ENCODE measurements around the gene USP31. TPM values are rescaled to one million over a fixed set of nuclear protein-coding genes. Genes with fewer than 3 reads are reported as not detected.

Gene USP31
- total and polyA plus RNA-seq, 2 of the 13 experiments (the other 11 are each of a cell fraction or from before 2014, with no cell fraction given), result 22.5 to 23.3 TPM

GRCh38 chr16:23104032-23104955 is 45.0 kb downstream of the USP31 start (continued):
- TF ChIP-seq ZBTB34 (CRISPR knock-in tag; IDR thresholded peaks at IDR 0.05), result peak; percentile 94
- TF ChIP-seq NFKBIZ (CRISPR knock-in tag; IDR thresholded peaks at IDR 0.05), result peak; percentile 82; the same call in 1 of the 2 replicates
- TF ChIP-seq BCL6 (CRISPR knock-in tag; IDR thresholded peaks at IDR 0.05), result peak; percentile 98
- TF ChIP-seq ZBTB4 (CRISPR knock-in tag; IDR thresholded peaks at IDR 0.05; ENCODE audit: borderline replicate concordance), result no peak; the same call in 1 of the 2 replicates
- TF ChIP-seq JUN (CRISPR knock-in tag; IDR thresholded peaks at IDR 0.05), result peak; percentile 78; the same call in 1 of the 2 replicates
- TF ChIP-seq ZNF646 (CRISPR knock-in tag; IDR thresholded peaks at IDR 0.05), result peak; percentile 67; the same call in 1 of the 2 replicates
- TF ChIP-seq ZNF556 (CRISPR knock-in tag; IDR thresholded peaks at IDR 0.05; ENCODE audit: borderline replicate concordance), result 0 out of 2 replicates have a peak, but pooled peaks have one; percentile 78
- 0 out of 2 replicates have a peak, but pooled peaks have one; percentile 69 for TF ChIP-seq ZNF34 (CRISPR knock-in tag; IDR thresholded peaks at IDR 0.05; ENCODE audit: borderline replicate concordance)
- TF ChIP-seq ZFP91 (CRISPR knock-in tag; IDR thresholded peaks at IDR 0.05; ENCODE audit: borderline replicate concordance), result no peak
- TF ChIP-seq POLR2G (IDR thresholded peaks at IDR 0.05; ENCODE audit: low read depth, low read length), result no peak
- TF ChIP-seq KLF12 (CRISPR knock-in tag; IDR thresholded peaks at IDR 0.05; ENCODE audit: borderline replicate concordance), result no peak
- peak; percentile 32; the same call in 1 of the 2 replicates for TF ChIP-seq NR2F2 (IDR thresholded peaks at IDR 0.05; ENCODE audit: borderline replicate concordance, low read depth)
- TF ChIP-seq ZNF335 (CRISPR knock-in tag; IDR thresholded peaks at IDR 0.05), result peak; percentile 75; the same call in 1 of the 2 replicates
- TF ChIP-seq DMAP1 (CRISPR knock-in tag; IDR thresholded peaks at IDR 0.05), result peak; percentile 65; the same call in 1 of the 2 replicates
- TF ChIP-seq IKZF1 (IDR thresholded peaks at IDR 0.05), result no peak

Measured in HepG2 (cell line).